Spleen (tissue), 7 donors: ENCODE results near the gene L1CAM.

ENCODE experiments used
- POLR2A ChIP-seq, 3 donors: fragments of 450-650 bp; IDR thresholded peaks; one replicate each; pipeline ENCODE4 v1.5.1; 2017; ENCODE audit warnings: antibody characterized with exemption in 3 of 3, mild to moderate bottlenecking in 1 of 3
- POLR2AphosphoS5 ChIP-seq, 3 donors: sonication (generic); formaldehyde crosslinking; IDR thresholded peaks; one replicate each; pipeline ENCODE4 v1.5.1; 2017; ENCODE audit warnings: antibody characterized with exemption in 3 of 3
- TF ChIP-seq, protein P1 (sequence below), 11 experiments: fragments of 200-600 bp in 7 of 11; fragments of 450-650 bp in 4 of 11; sonication (generic) in 4 of 11; IDR thresholded peaks in 8 of 11; conservative IDR thresholded peaks in 3 of 11; 1 replicate in 7 of 11; 2 replicates in 4 of 11; pipeline versions ENCODE4 v1.4.0 to v1.8.0; 2016 to 2021; ENCODE audit warnings: antibody characterized with exemption in 11 of 11, inconsistent platforms in 4 of 11, mild to moderate bottlenecking in 1 of 11
- donor health status: DM: no; HTN: no; CAD: no; lungs with moderate emphysema.
- donor health status: DM: no; HTN: no; CAD: no.
- donor health status: DM: no; HTN: no; CAD: no.

DNA sequence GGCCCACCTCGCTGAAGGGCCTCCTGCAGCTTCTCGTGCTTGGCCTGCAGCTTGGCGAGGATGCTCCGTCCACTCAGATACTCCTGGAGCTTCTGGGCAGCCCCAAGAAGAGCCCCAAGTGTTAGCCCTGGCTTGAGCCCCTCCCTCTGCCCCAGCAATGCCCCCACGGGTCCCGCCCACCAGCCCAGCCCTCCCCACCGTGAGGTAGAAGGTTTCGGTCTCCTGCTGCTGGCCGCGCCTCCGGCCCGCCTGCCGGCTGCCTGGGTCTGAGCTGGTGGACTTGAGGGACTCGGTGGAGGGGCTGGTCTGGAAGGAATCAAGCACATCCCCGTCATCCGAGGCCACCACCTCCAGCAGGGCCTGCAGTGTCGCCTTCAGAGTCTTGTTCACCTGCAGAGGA lies 27.2 kb upstream of the L1CAM start:
- TF ChIP-seq, protein P1, sequence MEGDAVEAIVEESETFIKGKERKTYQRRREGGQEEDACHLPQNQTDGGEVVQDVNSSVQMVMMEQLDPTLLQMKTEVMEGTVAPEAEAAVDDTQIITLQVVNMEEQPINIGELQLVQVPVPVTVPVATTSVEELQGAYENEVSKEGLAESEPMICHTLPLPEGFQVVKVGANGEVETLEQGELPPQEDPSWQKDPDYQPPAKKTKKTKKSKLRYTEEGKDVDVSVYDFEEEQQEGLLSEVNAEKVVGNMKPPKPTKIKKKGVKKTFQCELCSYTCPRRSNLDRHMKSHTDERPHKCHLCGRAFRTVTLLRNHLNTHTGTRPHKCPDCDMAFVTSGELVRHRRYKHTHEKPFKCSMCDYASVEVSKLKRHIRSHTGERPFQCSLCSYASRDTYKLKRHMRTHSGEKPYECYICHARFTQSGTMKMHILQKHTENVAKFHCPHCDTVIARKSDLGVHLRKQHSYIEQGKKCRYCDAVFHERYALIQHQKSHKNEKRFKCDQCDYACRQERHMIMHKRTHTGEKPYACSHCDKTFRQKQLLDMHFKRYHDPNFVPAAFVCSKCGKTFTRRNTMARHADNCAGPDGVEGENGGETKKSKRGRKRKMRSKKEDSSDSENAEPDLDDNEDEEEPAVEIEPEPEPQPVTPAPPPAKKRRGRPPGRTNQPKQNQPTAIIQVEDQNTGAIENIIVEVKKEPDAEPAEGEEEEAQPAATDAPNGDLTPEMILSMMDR (IDR thresholded peaks at IDR 0.05 in 8 of 11, conservative IDR thresholded peaks at IDR 0.05 in 3 of 11), result no peak
- no peak for TF ChIP-seq POLR2A (IDR thresholded peaks at IDR 0.05)
- TF ChIP-seq POLR2AphosphoS5 (IDR thresholded peaks at IDR 0.05), result no peak
